ENCODE data around the gene PHYKPL.

The PHYKPL gene

DNA sequence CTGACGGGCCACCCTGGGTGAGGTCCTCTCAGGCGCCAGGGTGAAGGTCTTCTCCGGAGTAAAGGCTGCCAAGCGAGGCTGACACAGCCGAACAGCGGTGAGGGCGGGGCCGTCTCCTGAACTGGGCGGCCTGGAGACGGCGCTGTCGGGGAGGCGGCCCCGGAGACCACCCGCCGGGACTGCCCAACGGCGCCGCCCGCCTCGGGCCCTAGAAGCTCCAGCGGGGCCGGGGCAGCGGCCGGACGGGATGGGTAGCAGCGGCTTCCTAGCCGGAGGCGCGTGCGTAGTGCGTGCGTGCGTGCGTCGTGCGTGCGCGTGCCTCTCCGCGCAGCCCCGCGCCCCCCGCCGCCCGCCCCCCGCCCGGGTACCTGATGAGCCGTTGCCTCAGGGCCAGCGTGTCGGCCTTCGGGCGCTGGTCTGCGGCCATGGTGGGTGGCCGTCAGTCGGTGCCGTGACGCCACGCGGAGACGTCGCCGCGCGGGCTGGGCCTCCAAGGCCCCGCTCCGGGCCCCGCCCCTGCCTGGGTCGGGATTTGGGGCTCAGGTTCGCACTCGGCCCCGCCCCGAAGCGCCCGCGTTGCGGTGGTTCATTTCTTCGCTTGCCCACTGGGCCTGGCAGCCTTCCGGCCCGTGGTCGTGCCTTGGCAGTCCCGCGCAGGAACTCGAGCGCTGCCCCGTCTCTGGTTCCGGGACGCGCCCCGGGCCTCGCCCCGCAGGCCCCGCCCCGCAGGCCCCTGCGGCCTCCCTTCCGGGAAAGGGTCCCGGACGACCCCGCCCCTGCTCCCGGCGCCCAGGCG is at the start of gene PHYKPL:
TSS of gene PHYKPL (minus strand) at position 679 of the 796 bp plus-strand sequence. CDS start at position 427, 252 bp downstream.
- Histone ChIP-seq H3K9me3 (replicated peaks in 1 of 11) (no peaks in the 10 kb centered on the region), H3K27ac (peak within 1 kb of the TSS; percentile 88 to 96 (median 93)), H3K4me1 (peaks cover 61 to 93% (median 69%) of the 10 kb centered on the region in 10 experiments)

GRCh38 chr5:178282391-178282790 is 49.8 kb upstream of the PHYKPL start:
- Histone ChIP-seq H3K36me3 (no peaks in the 10 kb centered on the region), H3K4me1 (peaks cover 44 to 83% (median 77%) of the 10 kb centered on the region in 10 experiments), H3K4me3 (no peak overlapping the region), H4K20me1 (0 out of 22 replicates have a peak, but pooled peaks cover 0 to 9% (median 0%) of the 10 kb centered on the region in 11 experiments), H3K9me3 (replicated peaks in 1 of 11) (peaks cover 0 to 11% (median 4%) of the 10 kb centered on the region in 11 experiments; a peak in 9 of 22 replicates), H3K27ac (no peak overlapping the region), H3K4me2 (peak overlapping the region in 9 of 11 experiments; percentile 79 to 96 (median 88); a peak in 18 of 22 replicates), H3K9ac (0 out of 22 replicates have a peak overlapping the region, but pooled peaks of 1 of the 11 experiments have one; percentile 1), H3K27me3 (peaks cover 0 to 46% (median 0%) of the 10 kb centered on the region in 11 experiments; a peak in 8 of 22 replicates)
- no peak for TF ChIP-seq Cebpa-rat (IDR thresholded peaks at IDR 0.05)

More for the DNA sequence above, at the start of gene PHYKPL:
- Histone ChIP-seq H3K4me3 (peak within 1 kb of the TSS; percentile 86 to 96 (median 90)), H3K27me3 (no peaks in the 10 kb centered on the region), H3K4me2 (peak within 1 kb of the TSS; percentile 83 to 100 (median 98)), H3K36me3 (peaks cover 40 to 44% (median 42%) of the 10 kb centered on the region in 11 experiments), H3K9ac (peak within 1 kb of the TSS; percentile 89 to 96 (median 92)), H4K20me1 (peaks cover 26 to 48% (median 47%) of the 10 kb centered on the region in 11 experiments; a peak in 21 of 22 replicates)
- TF ChIP-seq Cebpa-rat (IDR thresholded peaks at IDR 0.05) = no peak

- H3K27me3 ChIP-seq = peaks cover 0 to 36% (median 0%) of the 10 kb centered on the region in 11 experiments; a peak in 7 of 22 replicates
- H3K4me1 ChIP-seq = peaks cover 34 to 75% (median 69%) of the 10 kb centered on the region in 10 experiments
- H3K36me3 ChIP-seq = no peaks in the 10 kb centered on the region
- TF ChIP-seq Cebpa-rat (IDR thresholded peaks at IDR 0.05) = no peak
- H3K4me2 ChIP-seq = peak overlapping the region; percentile 79 to 96 (median 88)
- H3K27ac ChIP-seq = peak overlapping the region in 6 of 11 experiments; percentile 8 to 51 (median 20); a peak in 4 of 22 replicates
- H3K9ac ChIP-seq = peak overlapping the region in 8 of 11 experiments; percentile 17 to 59 (median 34); a peak in 15 of 22 replicates
- H3K4me3 ChIP-seq = peak overlapping the region in 4 of 10 experiments; percentile 8 to 49 (median 29); a peak in 4 of 20 replicates
- peaks cover 0 to 14% (median 4%) of the 10 kb centered on the region in 11 experiments; a peak in 9 of 22 replicates for H3K9me3 ChIP-seq (replicated peaks in 1 of 11)
- 0 out of 22 replicates have a peak, but pooled peaks cover 0 to 9% (median 0%) of the 10 kb centered on the region in 11 experiments for H4K20me1 ChIP-seq
These were observed 48.7 kb upstream of the PHYKPL start for GRCh38 chr5:178281331-178281730.

DNA sequence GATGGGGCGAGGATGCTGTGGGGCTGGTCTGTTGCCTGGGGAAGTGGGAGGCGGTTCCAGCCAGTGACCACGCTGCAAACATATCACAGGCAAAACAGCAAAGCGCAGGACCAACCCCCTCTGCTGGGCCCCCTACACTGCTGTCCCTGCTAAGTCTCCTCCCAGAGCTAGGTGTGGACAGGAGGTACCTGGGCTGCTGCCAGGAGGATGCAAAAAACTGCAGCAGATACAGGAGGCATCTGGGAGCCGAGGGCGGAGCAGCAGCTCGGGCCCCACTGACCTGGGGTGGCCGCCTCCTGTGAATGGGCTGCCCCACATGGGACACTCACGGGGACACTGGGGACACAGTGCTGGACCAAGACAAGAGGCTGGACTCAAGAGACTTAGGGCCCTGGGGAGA is 48.0 kb upstream of the PHYKPL start:
- H3K27me3 ChIP-seq = peaks cover 0 to 33% (median 0%) of the 10 kb centered on the region in 11 experiments; a peak in 7 of 22 replicates
- H3K4me3 ChIP-seq = peak overlapping the region in 6 of 10 experiments; percentile 14 to 50 (median 42); a peak in 7 of 20 replicates
- H3K4me1 ChIP-seq = peaks cover 28 to 75% (median 69%) of the 10 kb centered on the region in 10 experiments
- H3K27ac ChIP-seq = peak overlapping the region in 4 of 11 experiments; percentile 8 to 51 (median 24); a peak in 3 of 22 replicates
- H3K9me3 ChIP-seq (replicated peaks in 1 of 11) = peaks cover 0 to 21% (median 11%) of the 10 kb centered on the region in 11 experiments; a peak in 13 of 22 replicates
- peak overlapping the region in 7 of 11 experiments; percentile 17 to 59 (median 40); a peak in 8 of 22 replicates for H3K9ac ChIP-seq
- no peaks in the 10 kb centered on the region for H3K36me3 ChIP-seq
- peak overlapping the region; percentile 79 to 96 (median 88) for H3K4me2 ChIP-seq
- H4K20me1 ChIP-seq = 0 out of 22 replicates have a peak, but pooled peaks cover 0 to 9% (median 0%) of the 10 kb centered on the region in 11 experiments
- no peak for TF ChIP-seq Cebpa-rat (IDR thresholded peaks at IDR 0.05)

GRCh38 chr5:178279723-178280438 is 47.3 kb upstream of the PHYKPL start:
- Histone ChIP-seq H3K4me3 (peak overlapping the region in 9 of 10 experiments; percentile 14 to 50 (median 43); a peak in 15 of 20 replicates), H3K4me1 (peaks cover 33 to 75% (median 69%) of the 10 kb centered on the region in 10 experiments), H4K20me1 (0 out of 22 replicates have a peak, but pooled peaks cover 0 to 9% (median 0%) of the 10 kb centered on the region in 11 experiments), H3K36me3 (no peaks in the 10 kb centered on the region), H3K27me3 (peaks cover 0 to 33% (median 0%) of the 10 kb centered on the region in 11 experiments; a peak in 7 of 22 replicates), H3K27ac (0 out of 22 replicates have a peak overlapping the region, but pooled peaks of 1 of the 11 experiments have one; percentile 1), H3K4me2 (peak overlapping the region; percentile 79 to 96 (median 88)), H3K9ac (peak overlapping the region in 8 of 11 experiments; percentile 27 to 59 (median 38); a peak in 11 of 22 replicates), H3K9me3 (replicated peaks in 1 of 11) (peaks cover 0 to 22% (median 11%) of the 10 kb centered on the region in 11 experiments; a peak in 13 of 22 replicates)
- TF ChIP-seq Cebpa-rat (IDR thresholded peaks at IDR 0.05) = no peak

DNA sequence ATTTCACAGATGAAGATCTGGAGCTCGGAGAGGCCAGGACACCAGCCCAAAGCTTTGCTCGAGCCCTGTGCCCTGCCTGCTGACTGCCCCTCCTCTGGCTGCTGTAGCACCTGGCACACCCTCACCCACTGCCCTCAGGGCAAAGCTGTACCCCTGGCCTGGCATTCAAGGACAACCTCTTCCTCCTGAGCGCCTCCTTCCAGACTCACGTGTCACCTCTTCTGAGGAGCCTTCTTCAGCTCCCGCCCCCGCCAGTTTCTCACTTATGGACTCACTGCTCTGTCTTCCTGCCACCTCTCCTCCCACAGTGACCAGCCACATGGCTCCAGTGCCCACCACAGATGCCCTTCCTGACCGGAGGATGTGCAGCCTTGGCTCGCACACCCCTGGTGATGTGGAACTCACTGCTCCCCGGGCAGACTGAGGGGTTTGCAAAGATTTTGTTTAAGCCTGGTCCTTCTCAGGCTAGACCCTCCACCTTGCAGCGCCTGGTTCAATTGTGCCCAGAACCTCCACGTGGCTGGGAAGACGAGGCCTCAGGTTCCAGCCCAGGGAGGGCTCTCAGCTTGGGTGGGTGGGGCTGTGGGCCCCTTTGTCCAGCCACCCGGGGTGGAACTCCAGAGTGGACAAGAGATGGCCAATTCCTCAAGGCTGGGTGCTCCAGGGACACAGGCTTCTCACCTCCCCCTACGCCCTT is 46.6 kb upstream of the PHYKPL start:
- Histone ChIP-seq H4K20me1 (0 out of 22 replicates have a peak, but pooled peaks cover 0 to 9% (median 0%) of the 10 kb centered on the region in 11 experiments), H3K36me3 (no peaks in the 10 kb centered on the region), H3K9me3 (replicated peaks in 1 of 11) (peaks cover 0 to 21% (median 11%) of the 10 kb centered on the region in 11 experiments; a peak in 13 of 22 replicates), H3K27me3 (peaks cover 0 to 33% (median 0%) of the 10 kb centered on the region in 11 experiments; a peak in 7 of 22 replicates), H3K4me2 (peak overlapping the region; percentile 6 to 96 (median 88); a peak in 10 of 22 replicates), H3K4me1 (peaks cover 38 to 81% (median 75%) of the 10 kb centered on the region in 10 experiments), H3K4me3 (no peak overlapping the region), H3K27ac (no peak overlapping the region), H3K9ac (no peak overlapping the region; a peak in 1 of 22 replicates)
- no peak for TF ChIP-seq Cebpa-rat (IDR thresholded peaks at IDR 0.05)

GRCh38 chr5:178278358-178279023 is 45.9 kb upstream of the PHYKPL start:
- no peak overlapping the region for H3K27ac ChIP-seq
- H3K4me2 ChIP-seq = peak overlapping the region in 6 of 11 experiments; percentile 25 to 88 (median 36); a peak in 8 of 22 replicates
- H3K27me3 ChIP-seq = peaks cover 0 to 33% (median 0%) of the 10 kb centered on the region in 11 experiments; a peak in 7 of 22 replicates
- H3K9me3 ChIP-seq (replicated peaks in 1 of 11) = peaks cover 0 to 14% (median 8%) of the 10 kb centered on the region in 11 experiments; a peak in 12 of 22 replicates
- 0 out of 22 replicates have a peak, but pooled peaks cover 0 to 9% (median 0%) of the 10 kb centered on the region in 11 experiments for H4K20me1 ChIP-seq
- H3K36me3 ChIP-seq = no peaks in the 10 kb centered on the region
- H3K9ac ChIP-seq = no peak overlapping the region; a peak in 1 of 22 replicates
- no peak overlapping the region for H3K4me3 ChIP-seq
- peaks cover 38 to 88% (median 76%) of the 10 kb centered on the region in 10 experiments for H3K4me1 ChIP-seq
- no peak for TF ChIP-seq Cebpa-rat (IDR thresholded peaks at IDR 0.05)

Data from BLaER1 treated with 17β-estradiol and CSF1 and Interleukin-3, amounts not matched to agents 10 nM and 100 nM (cell line).